Astrocyte (in vitro differentiated cells and primary cell): ENCODE results near the gene STX1A. TPM values are rescaled to one million over a fixed set of nuclear protein-coding genes. Genes with fewer than 3 reads are reported as not detected.

ENCODE experiments used
- DNase-seq: peaks from one replicate; pipeline ENCODE4 v3.0.0-alpha.2; 2010; ENCODE audit warnings: low read depth
- FAIRE-seq: peaks from 2 replicates; lab custom pipeline; 2011; peaks lifted over from hg19 to GRCh38; lab: Jason Lieb, UNC
- H2AFZ ChIP-seq: 2 replicates; pipeline ENCODE4 v1.6.0; 2012; ENCODE audit warnings: low read depth, low read length, inconsistent platforms
- H3K27ac ChIP-seq: 2 replicates; pipeline ENCODE4 v1.5.1; 2011; ENCODE audit warnings: low read depth, low read length, inconsistent platforms
- H3K27me3 ChIP-seq: 2 replicates; pipeline ENCODE4 v1.6.0; 2011; ENCODE audit warnings: low read length, inconsistent platforms; ENCODE audit not compliant: insufficient read depth
- H3K36me3 ChIP-seq: 2 replicates; pipeline ENCODE4 v1.5.1; 2011; ENCODE audit warnings: low read length, inconsistent platforms; ENCODE audit not compliant: insufficient read depth
- H3K4me1 ChIP-seq: 2 replicates; pipeline ENCODE4 v1.5.1; 2011; ENCODE audit warnings: low read length, inconsistent platforms; ENCODE audit not compliant: insufficient read depth
- H3K4me2 ChIP-seq: 2 replicates; pipeline ENCODE4 v1.6.0; 2012; ENCODE audit warnings: low read length, inconsistent platforms
- H3K4me3 ChIP-seq: 2 replicates; pipeline ENCODE4 v1.5.1; 2011; ENCODE audit warnings: low read depth, mild to moderate bottlenecking, low read length, inconsistent platforms; ENCODE audit not compliant: insufficient read depth
- H3K79me2 ChIP-seq: 2 replicates; pipeline ENCODE4 v1.6.0; 2012; ENCODE audit warnings: mild to moderate bottlenecking, low read length, inconsistent platforms; ENCODE audit not compliant: insufficient read depth
- H3K9ac ChIP-seq: 2 replicates; pipeline ENCODE4 v1.6.0; 2012; ENCODE audit warnings: mild to moderate bottlenecking, low read length, inconsistent platforms
- H3K9me3 ChIP-seq: 2 replicates; pipeline ENCODE4 v1.5.1; 2012; ENCODE audit warnings: low read depth, mild to moderate bottlenecking, low read length, inconsistent platforms; ENCODE audit not compliant: insufficient read depth
- H4K20me1 ChIP-seq: 2 replicates; pipeline ENCODE4 v1.6.0; 2012; ENCODE audit warnings: low read length, inconsistent platforms; ENCODE audit not compliant: insufficient read depth
- H3K27ac Mint-ChIP-seq: one replicate; pipeline ENCODE4 v1.8.0; 2021; ENCODE audit warnings: mild to moderate bottlenecking, mixed read lengths; ENCODE audit not compliant: unreplicated experiment
- H3K27me3 Mint-ChIP-seq: one replicate; pipeline ENCODE4 v1.8.0; 2021; ENCODE audit warnings: low read depth, mixed read lengths; ENCODE audit not compliant: unreplicated experiment
- H3K36me3 Mint-ChIP-seq: one replicate; pipeline ENCODE4 v1.8.0; 2021; ENCODE audit warnings: low read depth, mixed read lengths; ENCODE audit not compliant: unreplicated experiment
- H3K4me1 Mint-ChIP-seq: one replicate; pipeline ENCODE4 v1.8.0; 2021; ENCODE audit warnings: low read depth, mixed read lengths; ENCODE audit not compliant: unreplicated experiment
- H3K4me3 Mint-ChIP-seq: one replicate; pipeline ENCODE4 v1.8.0; 2021; ENCODE audit warnings: mild to moderate bottlenecking, moderate library complexity, mixed read lengths; ENCODE audit not compliant: unreplicated experiment
- H3K9me3 Mint-ChIP-seq: one replicate; pipeline ENCODE4 v1.8.0; 2021; ENCODE audit warnings: mild to moderate bottlenecking, mixed read lengths; ENCODE audit not compliant: unreplicated experiment
- CTCF ChIP-seq: IDR thresholded peaks from 2 replicates; pipeline ENCODE4 v1.5.1; 2011; ENCODE audit warnings: low read depth, mild to moderate bottlenecking, inconsistent platforms, low read length, moderate library complexity; ENCODE audit not compliant: insufficient read depth
- EZH2 ChIP-seq: IDR thresholded peaks from 2 replicates; pipeline ENCODE4 v1.6.1; 2012; ENCODE audit warnings: mild to moderate bottlenecking, low read length, inconsistent platforms; ENCODE audit not compliant: insufficient read depth
- total RNA-seq: library from RNA; stranded (reverse); gene quantifications from 2 replicates; pipeline ENCODE4 v1.2.1, GENCODE V29; 2021

The STX1A gene
- total RNA-seq, 1 donor from 2014 or later = 19.7 TPM

DNA sequence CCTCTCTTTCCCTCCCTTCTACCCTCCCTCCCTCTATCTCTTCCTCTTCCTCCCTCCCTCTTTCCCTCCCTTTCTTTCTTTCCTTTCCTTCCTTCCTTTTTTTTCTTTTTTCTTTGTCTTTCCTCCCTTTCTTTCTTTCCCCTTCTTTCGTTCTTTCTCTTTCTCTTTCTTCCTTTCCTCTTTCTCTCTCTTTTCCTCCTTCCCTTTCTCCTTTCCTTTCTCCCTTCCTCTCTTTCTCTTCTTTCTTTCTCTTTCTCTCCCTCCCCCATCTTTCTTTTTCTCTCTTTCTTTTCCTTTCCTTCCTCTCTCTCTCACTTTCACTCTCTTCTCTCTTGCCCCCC lies 43.2 kb upstream of the STX1A start:
- Histone ChIP-seq H3K4me3 (no peak overlapping the region), H3K36me3 (no peaks in the 10 kb centered on the region), H3K27me3 (peaks cover under 1% of the 10 kb centered on the region), H3K9me3 (no peaks in the 10 kb centered on the region), H3K9ac (no peak overlapping the region), H3K27ac (no peak overlapping the region), H4K20me1 (no peaks in the 10 kb centered on the region), H3K79me2 (no peaks in the 10 kb centered on the region), H3K4me2 (no peak overlapping the region), H2AFZ (no peak overlapping the region), H3K4me1 (no peaks in the 10 kb centered on the region)
- H3K9me3 Mint-ChIP-seq = peaks cover 6% of the 10 kb centered on the region
- H3K4me3 Mint-ChIP-seq = no peak overlapping the region
- no peaks in the 10 kb centered on the region for H3K4me1 Mint-ChIP-seq
- H3K27me3 Mint-ChIP-seq = peaks cover 6% of the 10 kb centered on the region
- peaks cover 3% of the 10 kb centered on the region for H3K36me3 Mint-ChIP-seq
- DNase-seq = no peak
- TF ChIP-seq CTCF (no peak), EZH2 (no peak)
- FAIRE-seq = no peak
- H3K27ac Mint-ChIP-seq = no peak overlapping the region

GRCh38 chr7:73761854-73762658 lies 42.6 kb upstream of the STX1A start:
- no peak overlapping the region for H2AFZ ChIP-seq
- no peak for FAIRE-seq

More at GRCh38 chr7:73761854-73762658, 42.6 kb upstream of the STX1A start:
- Histone ChIP-seq H3K27me3 (no peaks in the 10 kb centered on the region), H3K79me2 (no peaks in the 10 kb centered on the region), H4K20me1 (no peaks in the 10 kb centered on the region), H3K4me2 (no peak overlapping the region), H3K4me1 (no peaks in the 10 kb centered on the region), H3K27ac (no peak overlapping the region), H3K36me3 (no peaks in the 10 kb centered on the region), H3K9ac (no peak overlapping the region), H3K4me3 (no peak overlapping the region), H3K9me3 (no peaks in the 10 kb centered on the region)
- peaks cover 3% of the 10 kb centered on the region for H3K36me3 Mint-ChIP-seq
- H3K9me3 Mint-ChIP-seq = peaks cover 6% of the 10 kb centered on the region
- no peaks in the 10 kb centered on the region for H3K4me1 Mint-ChIP-seq
- no peak overlapping the region for H3K27ac Mint-ChIP-seq
- no peak for DNase-seq
- no peak for TF ChIP-seq CTCF
- TF ChIP-seq EZH2 = no peak
- H3K4me3 Mint-ChIP-seq = no peak overlapping the region
- peaks cover 9% of the 10 kb centered on the region for H3K27me3 Mint-ChIP-seq
